ENCODE measurements around the gene CCL19.
"Not testable (repeated sequence)": the region's sequence is repeated elsewhere in the genome, so short reads cannot be mapped to it uniquely, and the experiment has no call there.

CCL19 gene

GRCh38 chr9:34690983-34691935 is at the start of gene CCL19:
CCL19 (minus strand) TSS chr9:34691276; CDS start chr9:34691139, 137 bp downstream.
- DNase-seq = no peak

GRCh38 chr9:34740176-34740575 is 49.1 kb upstream of the CCL19 start:
- not testable (repeated sequence) for DNase-seq

- no peak for DNase-seq
Measured at GRCh38 chr9:34737677-34738260, 46.7 kb upstream of the CCL19 start.

- no peak for DNase-seq
Measured at GRCh38 chr9:34734720-34735119, 43.6 kb upstream of the CCL19 start.

GRCh38 chr9:34732886-34733285 is 41.8 kb upstream of the CCL19 start:
- no peak for DNase-seq

GRCh38 chr9:34732478-34732877 is 41.4 kb upstream of the CCL19 start:
- no peak for DNase-seq

GRCh38 chr9:34723141-34723540 is 32.1 kb upstream of the CCL19 start:
- no peak for DNase-seq

GRCh38 chr9:34719769-34720025 is 28.6 kb upstream of the CCL19 start:
- DNase-seq = not testable (repeated sequence)

- no peak for DNase-seq
Measured at GRCh38 chr9:34719021-34719768, 28.1 kb upstream of the CCL19 start.

- no peak for DNase-seq
Measured at GRCh38 chr9:34717996-34718614, 27.0 kb upstream of the CCL19 start.

GRCh38 chr9:34716711-34717110 is 25.6 kb upstream of the CCL19 start:
- DNase-seq = no peak

- DNase-seq = no peak
Measured at GRCh38 chr9:34715639-34716215, 24.7 kb upstream of the CCL19 start.

GRCh38 chr9:34714007-34714406 is 22.9 kb upstream of the CCL19 start:
- DNase-seq = no peak

- DNase-seq = no peak
Measured at GRCh38 chr9:34712140-34712539, 21.1 kb upstream of the CCL19 start.

GRCh38 chr9:34710023-34710422 is 18.9 kb upstream of the CCL19 start, which contains the start of gene CCL21:
CCL21 (minus strand) TSS chr9:34710136; CDS start chr9:34710066, 70 bp downstream.
- no peak for DNase-seq

- no peak for DNase-seq
Measured at GRCh38 chr9:34709196-34709978, 18.3 kb upstream of the CCL19 start.

- DNase-seq = no peak
Measured at GRCh38 chr9:34707130-34707529, 16.1 kb upstream of the CCL19 start.

GRCh38 chr9:34701769-34702736 is 11.0 kb upstream of the CCL19 start:
- DNase-seq = peak; percentile 83

- peak; percentile 80 for DNase-seq
Measured at GRCh38 chr9:34701023-34701768, 10.1 kb upstream of the CCL19 start.

GRCh38 chr9:34694811-34695210 is 3.7 kb upstream of the CCL19 start:
- DNase-seq = no peak
